Hepatocyte (in vitro differentiated cells): ENCODE data around the gene PHOSPHO2.

ENCODE experiments used
- EZH2 ChIP-seq: fragments of 200-600 bp; sonication (generic); IDR thresholded peaks from 2 replicates; pipeline ENCODE4 v1.6.1; 2016; ENCODE audit warnings: antibody characterized with exemption, mild to moderate bottlenecking, borderline replicate concordance
- TF ChIP-seq, protein P1 (sequence below): fragments of 200-600 bp; sonication (generic); IDR thresholded peaks from 2 replicates; pipeline ENCODE4 v1.5.1; 2016; ENCODE audit warnings: antibody characterized with exemption, mild to moderate bottlenecking; ENCODE audit not compliant: poor library complexity

DNA sequence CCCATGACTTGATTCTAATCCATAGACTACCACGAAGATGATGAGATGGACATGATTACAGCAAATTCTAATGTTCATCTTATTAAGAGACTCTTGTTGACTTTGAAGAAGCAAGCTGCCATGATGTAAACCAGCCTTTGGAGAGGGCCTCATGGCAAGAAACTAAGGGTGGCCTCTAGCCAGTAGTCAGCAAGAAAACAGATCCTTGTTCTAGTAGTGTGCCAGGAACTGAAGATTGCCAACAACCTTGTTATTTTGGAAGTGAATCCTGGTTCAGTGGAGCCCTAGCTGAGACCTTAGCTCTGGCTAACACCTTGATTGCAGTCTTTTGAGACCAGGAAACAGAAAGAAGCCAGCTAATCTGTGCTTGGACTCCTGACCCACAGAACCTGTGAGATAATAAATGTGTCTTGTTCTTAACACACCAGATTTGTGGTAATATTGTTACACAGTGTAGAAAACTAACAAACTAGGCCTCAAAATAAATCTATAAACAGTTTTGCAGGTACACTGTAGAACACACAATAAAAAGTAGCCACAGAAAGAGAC lies 10.0 kb downstream of the PHOSPHO2 start:
- TF ChIP-seq, protein P1, sequence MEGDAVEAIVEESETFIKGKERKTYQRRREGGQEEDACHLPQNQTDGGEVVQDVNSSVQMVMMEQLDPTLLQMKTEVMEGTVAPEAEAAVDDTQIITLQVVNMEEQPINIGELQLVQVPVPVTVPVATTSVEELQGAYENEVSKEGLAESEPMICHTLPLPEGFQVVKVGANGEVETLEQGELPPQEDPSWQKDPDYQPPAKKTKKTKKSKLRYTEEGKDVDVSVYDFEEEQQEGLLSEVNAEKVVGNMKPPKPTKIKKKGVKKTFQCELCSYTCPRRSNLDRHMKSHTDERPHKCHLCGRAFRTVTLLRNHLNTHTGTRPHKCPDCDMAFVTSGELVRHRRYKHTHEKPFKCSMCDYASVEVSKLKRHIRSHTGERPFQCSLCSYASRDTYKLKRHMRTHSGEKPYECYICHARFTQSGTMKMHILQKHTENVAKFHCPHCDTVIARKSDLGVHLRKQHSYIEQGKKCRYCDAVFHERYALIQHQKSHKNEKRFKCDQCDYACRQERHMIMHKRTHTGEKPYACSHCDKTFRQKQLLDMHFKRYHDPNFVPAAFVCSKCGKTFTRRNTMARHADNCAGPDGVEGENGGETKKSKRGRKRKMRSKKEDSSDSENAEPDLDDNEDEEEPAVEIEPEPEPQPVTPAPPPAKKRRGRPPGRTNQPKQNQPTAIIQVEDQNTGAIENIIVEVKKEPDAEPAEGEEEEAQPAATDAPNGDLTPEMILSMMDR = no peak
- TF ChIP-seq EZH2 = no peak
